ENCODE data around the gene VPS37D.
A peak's percentile ranks its signal among the peaks of the same experiment; 100 is the strongest.
"Not testable (repeated sequence)": the region's sequence is repeated elsewhere in the genome, so short reads cannot be mapped to it uniquely, and the experiment has no call there.

VPS37D gene

DNA sequence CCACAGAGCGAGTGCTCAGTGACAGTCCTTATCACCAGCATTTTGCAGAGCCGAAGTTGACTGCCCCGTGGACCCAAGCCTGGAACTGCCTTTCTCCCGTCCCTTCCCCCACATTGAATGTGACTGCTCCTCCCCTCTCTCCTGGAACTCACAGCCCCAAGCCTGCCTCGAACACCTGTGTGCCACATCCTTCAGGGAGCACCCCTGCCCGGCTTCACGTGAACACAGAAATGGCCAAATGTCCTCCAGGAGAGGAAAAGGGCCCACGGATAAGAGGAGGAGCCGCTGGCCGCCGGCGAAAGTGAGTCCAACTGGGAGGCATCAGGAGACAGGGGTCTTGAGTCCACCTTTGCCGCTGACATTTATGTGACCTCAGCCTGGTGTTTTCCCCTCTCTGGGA is 35.6 kb downstream of the VPS37D start:
- peak overlapping the region; percentile 9 for H3K4me3 ChIP-seq (ENCODE audit: low read depth, low read length)
- DNase-seq (ENCODE audit: low read depth): no peak

DNA sequence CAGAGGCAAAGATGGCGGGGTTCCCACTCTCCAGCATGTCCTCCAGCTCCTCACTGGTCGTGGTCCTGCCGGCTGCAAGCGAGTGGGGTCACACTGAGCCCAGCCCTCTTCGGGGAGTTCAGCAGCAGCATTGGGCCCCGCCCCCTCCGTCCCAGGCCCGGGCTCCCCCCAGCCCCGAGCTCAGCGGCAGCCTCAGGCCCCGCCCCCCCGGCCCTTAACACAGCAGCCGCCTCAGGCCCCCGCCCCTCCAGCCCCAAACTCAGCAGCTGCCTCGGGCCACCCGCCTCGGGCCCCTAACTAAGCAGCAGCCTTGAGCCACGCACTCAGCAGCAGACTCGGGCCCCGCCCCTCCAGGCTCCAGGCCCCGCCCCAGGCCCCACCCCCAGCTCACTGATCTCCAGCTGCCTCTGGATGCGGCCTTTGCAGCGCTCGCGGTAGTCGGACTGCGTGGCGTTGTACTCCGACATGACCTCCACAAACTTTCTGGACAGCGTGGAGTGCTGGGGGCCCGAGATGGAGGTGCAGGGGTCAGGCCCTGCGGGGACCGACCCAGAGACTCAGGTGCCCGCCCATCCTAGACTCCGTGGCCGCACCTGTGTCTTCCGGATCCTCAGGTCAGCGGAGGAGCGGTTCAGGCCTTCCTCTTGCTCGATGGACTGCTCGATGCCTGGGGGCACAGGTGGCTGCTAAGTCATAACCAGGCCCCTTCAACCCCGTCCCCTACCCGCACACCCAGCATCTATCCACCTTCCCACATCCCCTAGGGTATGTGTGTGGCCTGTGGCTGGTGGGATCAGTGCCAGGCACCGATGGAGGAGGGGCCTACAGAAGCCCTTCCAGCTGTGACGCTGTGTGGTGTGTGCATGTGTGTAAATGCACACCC is 36.4 kb downstream of the VPS37D start:
- no peak for DNase-seq (ENCODE audit: low read depth)

DNA sequence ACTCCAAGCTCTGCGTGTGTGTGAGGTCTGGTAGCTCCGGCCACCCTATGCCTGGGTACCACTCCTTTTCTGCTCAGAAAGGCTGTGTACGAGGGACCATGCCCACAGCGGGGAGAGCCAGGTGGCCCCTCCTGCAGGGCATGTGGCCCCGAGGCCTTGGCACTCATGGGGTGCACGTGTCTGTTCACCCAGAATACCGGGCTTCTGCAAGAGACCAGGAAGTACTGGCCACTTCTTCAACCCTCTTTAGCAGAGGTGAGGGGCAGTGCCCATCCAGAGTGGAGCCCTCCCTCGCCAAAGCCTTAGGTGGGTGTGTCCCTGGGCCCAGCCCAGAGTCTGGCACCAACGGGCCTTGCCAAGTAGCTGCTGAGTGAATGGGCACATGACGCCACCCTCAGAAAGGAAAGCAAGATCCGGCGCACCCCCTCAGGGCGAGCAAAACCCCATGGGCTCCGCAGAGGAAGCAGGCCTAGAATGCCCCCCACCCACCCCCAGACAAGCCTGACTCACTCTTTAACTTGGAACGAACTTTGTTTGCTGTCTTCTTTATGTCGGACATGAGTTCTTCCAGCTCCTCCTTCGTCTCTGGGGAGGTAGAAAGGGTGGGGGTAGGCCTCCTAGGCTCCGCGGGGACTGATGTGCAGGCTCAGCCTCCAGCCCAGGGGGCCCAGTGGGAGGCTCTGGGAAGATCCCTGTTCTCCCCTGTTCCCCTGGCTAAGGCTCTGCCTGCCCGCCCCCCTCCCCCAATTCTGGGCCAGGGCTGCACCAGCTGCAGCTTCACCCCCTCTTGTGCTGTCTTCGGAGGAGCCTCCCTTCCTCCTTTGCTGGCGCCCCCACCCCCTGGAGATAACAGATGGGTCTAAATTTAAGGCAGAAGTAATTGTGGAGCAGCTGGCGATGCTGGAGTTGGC is 37.3 kb downstream of the VPS37D start:
- peak; percentile 70 for DNase-seq (ENCODE audit: low read depth)
- no peak overlapping the region for H3K4me3 ChIP-seq (ENCODE audit: low read depth, low read length)

More for the DNA sequence above, 36.4 kb downstream of the VPS37D start:
- H3K4me3 ChIP-seq (ENCODE audit: low read depth, low read length): peak overlapping the region; percentile 9

DNA sequence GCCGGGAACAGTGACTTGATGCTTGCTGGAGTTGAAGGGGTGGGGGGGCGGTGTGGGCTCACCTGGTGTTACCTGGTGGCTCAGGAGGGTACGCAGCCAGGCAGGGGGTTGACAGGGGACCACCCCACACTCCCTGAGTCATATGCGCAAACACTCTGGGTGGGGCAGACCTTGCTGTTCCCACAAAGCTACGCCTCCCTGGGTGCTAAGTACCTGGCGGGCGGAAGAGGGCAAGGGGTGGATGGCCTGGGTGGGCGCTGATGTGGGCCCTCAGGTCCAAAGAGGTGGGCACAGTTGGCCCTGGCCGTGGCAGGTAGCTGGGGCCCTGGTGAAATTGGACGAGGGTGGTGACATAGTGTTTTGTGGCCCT is 37.9 kb downstream of the VPS37D start:
- no peak overlapping the region for H3K4me3 ChIP-seq (ENCODE audit: low read depth, low read length)
- DNase-seq (ENCODE audit: low read depth): no peak

DNA sequence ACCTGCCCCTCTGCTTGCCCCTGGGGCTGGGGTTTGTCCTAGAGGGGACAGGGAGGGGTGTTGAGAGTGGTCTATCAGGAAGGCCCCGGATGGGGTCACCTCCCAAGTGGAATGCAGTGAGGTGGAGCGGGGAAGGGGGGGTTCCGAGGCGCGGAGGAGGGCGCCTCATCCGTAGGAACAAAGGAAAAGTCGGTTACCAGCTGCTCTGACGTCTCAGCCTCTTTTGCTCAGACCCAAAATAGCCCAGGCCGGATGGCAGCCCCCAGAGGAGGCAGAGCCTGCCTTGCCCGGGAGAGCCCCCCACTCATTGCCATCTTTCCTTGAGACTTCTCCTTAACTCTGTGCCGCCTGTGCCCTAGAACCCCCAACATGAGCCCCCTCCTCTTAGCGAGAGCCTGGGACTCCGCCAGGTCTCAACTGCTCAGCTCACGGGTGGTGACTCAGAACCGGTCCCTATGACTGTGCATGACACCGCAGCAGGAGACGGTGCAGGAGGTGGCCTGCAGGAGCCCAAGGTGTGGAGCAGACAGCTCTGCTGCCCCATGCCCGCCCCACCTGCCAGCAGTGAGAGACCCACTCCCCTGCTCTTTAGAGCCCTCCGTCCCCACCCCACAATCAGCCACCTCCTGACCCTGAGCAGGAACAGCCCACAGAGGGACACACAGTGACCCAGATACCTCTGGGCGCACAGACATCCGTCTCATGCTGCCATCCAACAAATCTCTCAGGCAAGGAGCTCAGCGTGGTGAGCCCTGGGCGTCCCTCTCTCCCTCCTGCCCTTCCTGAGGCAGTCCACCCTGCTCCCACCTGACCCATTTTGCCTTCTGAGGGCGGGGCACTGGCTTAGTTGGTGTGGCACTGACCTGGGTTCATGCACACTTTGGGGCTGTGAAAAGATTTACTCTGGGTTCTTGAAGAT is 38.8 kb downstream of the VPS37D start:
- DNase-seq (ENCODE audit: low read depth): no peak
- no peak overlapping the region for H3K4me3 ChIP-seq (ENCODE audit: low read depth, low read length)

DNA sequence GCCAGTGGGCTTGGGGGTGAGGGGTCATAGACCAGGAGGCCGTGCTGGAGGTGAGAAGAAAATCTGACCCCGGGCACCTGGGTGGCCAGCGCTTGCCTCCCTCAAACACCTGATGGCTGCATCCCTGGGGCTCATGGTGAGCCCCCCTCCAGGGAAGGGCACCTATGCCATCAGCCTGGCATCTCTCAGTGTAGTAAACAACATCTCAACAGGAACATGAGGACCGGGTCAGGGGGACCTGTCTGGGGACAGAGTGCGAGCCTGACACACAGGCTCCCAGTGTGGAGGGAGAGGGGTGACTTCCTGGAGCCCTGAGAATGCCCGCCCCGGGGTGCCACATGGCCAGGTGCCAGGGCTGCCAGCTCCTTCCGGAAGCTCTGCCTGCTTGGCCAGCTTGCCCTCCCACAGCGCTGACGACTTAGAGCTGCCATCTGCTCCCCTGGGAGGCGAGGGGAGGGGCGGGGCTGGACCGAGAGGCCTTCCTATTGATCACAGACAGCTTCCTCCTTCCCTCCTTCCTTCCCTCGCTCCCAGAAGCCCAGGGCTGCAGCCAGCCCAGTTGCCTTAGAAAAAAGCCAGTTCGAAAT is 39.5 kb downstream of the VPS37D start:
- no peak overlapping the region for H3K4me3 ChIP-seq (ENCODE audit: low read depth, low read length)
- no peak for DNase-seq (ENCODE audit: low read depth)

DNA sequence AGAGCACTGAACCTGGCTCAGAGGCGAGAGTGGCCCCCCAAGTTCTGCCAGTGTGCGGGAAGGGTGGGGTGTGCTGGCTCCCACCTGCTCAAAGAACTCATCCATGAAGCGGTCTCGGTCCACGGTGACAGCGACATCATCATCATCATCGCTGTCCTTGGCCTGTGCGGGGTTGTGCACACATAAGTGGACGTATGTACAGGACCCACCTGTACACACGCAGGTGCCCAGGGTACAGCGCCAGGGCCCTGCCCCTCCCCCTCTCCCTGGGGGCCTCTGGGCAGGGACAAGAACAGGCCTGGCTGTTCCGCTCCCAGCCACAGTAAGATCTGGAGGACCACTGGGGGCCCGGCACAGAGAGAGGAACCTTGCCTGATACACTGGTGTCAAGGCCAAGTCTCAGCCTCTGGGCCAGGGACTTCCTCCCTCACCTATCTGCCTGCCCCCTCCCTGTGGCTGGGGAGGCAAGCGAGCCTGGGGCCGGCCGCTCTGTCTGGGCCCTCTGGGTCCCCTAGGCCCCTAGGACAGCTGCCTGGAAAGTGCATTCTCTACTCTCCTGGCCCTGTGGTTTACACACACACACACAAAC is 41.4 kb downstream of the VPS37D start:
- no peak for DNase-seq (ENCODE audit: low read depth)
- H3K4me3 ChIP-seq (ENCODE audit: low read depth, low read length): no peak overlapping the region

DNA sequence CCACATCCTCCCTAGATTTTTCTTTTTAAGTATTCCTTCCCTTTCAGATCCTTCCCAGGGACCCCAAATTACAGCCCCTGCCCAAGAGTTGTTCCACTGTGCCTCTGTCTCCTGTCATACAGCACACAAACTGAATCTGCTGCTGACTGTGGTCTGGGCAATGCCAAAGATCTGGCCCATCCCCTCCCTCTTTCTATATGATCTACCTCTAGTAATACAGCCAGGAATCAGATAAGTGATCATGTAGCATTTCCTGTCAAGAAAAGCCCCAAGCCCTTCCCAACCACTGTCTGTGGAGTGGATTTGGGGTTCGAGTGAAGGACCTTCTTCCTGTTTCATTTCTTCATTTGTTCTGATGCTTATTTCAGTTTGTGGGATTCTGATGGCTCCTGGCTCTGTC is 45.1 kb downstream of the VPS37D start:
- DNase-seq (ENCODE audit: low read depth): no peak
- H3K4me3 ChIP-seq (ENCODE audit: low read depth, low read length): no peak overlapping the region

DNA sequence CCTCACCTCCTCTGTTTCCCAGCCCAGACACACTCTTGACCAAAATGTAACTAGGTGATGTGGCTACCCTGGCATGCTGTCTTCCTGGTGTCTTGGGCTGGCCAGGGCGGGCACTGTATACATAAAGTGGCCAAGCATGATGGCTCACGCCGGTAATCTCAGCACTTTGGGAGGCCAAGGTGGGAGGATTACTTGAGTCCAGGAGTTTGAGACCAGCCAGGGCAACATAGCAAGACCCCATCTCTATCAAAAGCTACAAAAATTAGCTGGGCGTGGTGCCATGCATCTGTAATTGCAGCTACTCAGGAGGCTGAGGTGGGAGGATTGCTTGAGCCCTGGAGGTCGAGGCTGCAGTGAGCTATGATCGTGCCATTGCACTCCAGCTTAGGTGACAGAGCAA is 45.7 kb downstream of the VPS37D start:
- DNase-seq (ENCODE audit: low read depth); H3K4me3 ChIP-seq (ENCODE audit: low read depth, low read length): not testable (repeated sequence)

DNA sequence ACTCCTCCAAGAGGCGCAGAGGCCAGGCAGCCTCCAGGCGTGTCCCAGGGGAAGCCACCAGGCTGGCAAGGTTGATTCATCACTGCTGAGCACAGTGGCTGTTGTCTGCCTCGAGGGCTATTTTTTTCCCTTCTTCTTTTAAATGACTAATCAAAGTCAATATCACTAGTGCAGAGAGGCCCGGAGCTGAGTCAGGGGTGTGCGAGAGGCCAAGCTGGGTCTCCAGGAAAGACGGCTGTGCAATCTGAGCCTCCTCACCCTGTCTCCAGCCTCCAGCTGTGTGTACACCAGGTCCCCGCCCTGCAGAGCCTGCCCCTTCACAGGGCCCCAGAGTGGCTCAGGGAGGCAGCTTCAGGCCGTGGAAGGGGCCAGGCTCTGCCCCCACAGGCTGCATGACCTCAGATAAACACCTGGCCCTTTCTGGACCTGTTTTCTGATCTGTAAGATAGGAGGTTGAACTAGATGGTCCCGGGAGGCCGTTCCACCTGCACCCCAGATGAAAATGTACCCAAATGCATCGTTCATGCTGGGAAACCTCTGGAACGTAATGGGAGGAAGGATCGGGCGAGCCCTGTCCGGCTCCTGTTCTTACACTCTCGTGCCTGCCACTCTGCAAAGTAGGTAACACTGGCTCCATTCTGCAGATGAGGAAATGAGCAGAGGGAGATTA is 48.2 kb downstream of the VPS37D start:
- H3K4me3 ChIP-seq (ENCODE audit: low read depth, low read length): no peak overlapping the region
- peak; percentile 96 for DNase-seq (ENCODE audit: low read depth)

DNA sequence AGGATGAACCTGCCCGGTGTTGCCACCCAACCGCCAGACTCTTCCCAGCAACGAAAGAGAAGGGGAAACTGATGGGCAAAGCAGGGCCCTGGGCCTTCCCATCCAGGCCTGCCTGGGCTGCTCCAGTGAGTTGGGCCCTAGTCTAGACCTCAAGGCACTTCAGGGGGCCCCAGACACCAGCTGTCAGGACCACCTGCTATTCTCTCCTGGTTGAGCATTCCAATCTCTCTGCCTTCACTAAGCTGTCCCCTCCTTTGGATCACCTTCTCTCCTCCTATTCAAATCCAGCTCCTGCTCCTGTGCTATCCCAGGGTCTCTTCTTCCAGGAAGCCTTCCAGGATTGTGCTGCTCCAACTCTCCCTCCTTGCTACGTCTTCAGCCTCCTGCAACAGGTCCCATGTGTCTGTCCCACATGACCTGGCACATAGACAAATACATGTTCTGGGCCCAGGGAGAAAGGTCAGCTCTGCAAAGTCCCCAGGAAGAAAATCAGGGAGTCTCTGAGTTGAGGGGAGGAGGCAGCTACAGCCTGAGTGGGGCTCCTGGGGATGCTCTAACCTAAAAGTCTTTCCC is 48.8 kb downstream of the VPS37D start:
- no peak overlapping the region for H3K4me3 ChIP-seq (ENCODE audit: low read depth, low read length)
- no peak for DNase-seq (ENCODE audit: low read depth)

DNA sequence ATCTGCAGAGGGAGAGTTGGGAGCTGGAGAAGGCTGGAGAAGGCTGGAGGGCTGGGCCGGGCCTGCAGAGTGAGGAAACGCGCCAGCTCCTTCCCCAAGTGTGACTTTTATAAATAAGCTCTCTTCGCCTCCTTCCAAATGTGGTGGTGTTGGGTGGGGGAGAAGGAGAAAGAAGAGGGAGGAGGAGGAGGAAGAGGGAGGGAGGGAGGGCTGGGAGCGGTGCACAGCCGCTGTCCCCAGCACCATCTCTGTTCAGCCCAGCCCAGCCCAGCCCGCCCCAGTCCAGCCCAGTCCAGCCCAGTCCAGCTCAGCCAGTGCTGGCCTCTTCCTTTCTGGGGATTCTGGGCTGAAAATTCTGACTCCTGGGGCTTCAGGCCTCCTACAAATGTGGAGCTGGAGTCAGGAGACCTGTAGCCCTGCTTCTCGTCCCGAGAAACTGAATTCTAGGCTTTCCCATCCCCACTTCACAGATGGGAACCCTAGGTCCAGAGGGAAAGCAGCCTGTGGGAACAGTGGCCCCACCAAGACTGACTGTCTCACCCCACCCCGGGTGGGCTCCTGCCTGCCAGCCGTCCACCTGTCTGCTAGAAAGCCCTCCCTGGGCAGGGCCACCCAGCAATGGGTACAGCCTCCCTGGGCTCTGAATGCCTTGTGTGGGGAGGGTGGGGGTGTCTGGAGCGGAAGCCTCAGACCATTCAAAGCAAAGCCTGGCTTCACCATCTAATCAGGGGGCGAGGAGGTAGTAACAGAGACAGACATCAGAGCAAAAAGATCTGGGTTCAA is 49.6 kb downstream of the VPS37D start:
- no peak for DNase-seq (ENCODE audit: low read depth)
- peak overlapping the region; percentile 81 for H3K4me3 ChIP-seq (ENCODE audit: low read depth, low read length)

DNA sequence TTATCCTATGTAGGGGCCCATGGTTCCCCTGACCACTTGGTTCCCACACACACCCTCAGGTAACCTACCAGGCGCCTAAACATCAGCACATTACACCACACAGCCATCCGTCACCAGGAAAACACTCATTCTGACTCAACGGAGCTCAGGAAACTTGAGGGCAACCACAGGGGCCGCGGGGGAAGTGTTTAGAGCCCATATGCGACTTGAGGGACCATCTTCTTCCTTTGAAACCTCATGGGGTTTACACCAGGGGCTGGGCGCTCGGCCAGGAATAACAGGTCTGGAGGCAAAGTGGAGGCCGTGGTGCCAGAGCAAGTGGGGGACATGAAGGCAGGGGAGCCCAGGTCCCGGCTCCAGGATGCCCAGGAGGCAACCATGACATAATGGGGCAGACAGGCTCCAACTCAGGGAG is 50.4 kb downstream of the VPS37D start:
- peak; percentile 81 for DNase-seq (ENCODE audit: low read depth)
- H3K4me3 ChIP-seq (ENCODE audit: low read depth, low read length): peak overlapping the region; percentile 81

DNA sequence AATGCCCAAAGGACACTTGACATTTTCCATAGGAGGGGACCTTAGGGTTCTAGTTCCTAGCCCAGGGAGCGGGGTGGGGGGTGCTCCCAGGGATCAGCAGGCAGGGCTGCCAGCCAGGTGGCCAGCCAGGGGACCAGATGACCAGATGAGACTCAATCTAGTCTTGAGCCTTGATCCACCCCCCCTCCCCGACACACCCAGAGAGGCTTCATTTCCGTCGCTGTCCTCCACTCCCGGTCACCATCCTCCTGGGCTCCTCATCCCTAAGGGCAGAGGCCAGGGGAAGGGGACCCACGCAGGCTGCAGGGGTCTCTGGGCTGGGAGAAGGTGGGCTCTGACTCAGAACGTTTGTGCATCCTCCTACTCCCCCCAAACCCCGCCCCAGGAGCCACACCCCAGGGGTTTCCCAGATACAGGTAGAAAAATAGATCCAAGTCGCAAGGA is 50.8 kb downstream of the VPS37D start:
- peak overlapping the region; percentile 81 for H3K4me3 ChIP-seq (ENCODE audit: low read depth, low read length)
- DNase-seq (ENCODE audit: low read depth): no peak

DNA sequence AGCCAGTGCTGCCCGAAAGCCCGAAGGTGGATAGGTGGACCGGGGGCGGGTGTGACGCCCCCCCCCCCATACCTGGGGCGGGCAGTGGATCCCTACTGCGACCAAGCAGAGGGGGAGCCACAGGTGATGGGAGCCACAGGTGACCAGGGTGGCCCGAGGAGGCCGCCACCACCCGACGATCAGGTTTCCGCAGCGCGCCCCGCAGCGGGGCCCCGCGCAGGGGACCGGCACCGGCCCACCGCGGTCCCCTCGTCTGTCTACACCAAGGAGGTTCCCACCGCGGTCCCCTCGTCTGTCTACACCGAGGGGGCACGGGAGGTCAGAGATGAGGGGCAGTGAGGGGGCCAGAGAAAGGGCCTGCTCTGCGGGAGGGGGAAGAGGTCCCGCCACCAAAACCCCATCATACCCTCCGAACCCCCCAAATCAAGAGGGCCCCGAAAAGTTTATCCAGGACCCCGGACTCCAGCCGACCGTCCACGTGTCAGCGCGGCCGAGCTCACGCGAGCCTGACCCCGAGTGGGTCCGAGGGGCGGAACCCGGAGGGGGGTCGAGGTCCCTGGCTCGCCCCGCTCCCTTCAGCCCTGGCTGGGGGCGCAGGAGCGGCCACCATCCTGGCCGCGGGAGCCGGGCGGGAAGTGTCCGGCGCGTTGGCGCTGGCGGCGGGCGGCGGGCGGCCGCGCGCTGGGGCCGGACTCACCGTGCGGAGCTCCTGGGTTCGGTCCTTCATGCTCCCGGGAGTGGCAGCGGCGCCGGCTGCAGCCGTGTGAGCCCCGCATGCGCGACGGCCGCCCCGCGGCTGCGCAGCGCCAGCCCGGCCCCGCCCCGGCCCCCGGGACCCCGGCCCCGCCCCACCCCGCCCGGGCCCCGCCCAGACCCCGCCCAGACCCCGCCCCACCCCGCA is 51.5 kb downstream of the VPS37D start, which contains the start of gene STX1A:
Gene STX1A, minus strand, starts transcription at position 765 of the 901 bp plus-strand sequence. Its CDS starts 38 bp downstream, at position 727.
- no peak for DNase-seq (ENCODE audit: low read depth)
- H3K4me3 ChIP-seq (ENCODE audit: low read depth, low read length): peak within 1 kb of the TSS; percentile 81

DNA sequence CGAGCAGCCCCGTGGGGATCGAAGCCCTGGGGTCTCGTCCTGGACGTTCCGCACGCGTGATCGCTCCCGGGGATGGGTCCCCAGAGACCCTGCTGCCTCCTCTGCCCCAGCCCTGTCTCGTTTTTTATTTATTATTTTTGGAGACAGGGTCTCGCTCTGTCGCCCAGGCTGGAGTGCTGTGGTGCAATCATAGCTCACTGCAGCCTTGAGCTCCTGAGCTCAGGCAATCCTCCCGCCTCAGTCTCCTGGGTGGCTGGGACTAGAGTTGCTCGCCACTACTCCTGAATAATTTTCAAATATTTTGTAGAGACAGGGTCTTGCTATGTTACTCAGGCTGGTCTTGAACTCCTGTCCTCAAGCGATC is 52.2 kb downstream of the VPS37D start:
- peak overlapping the region; percentile 37 for H3K4me3 ChIP-seq (ENCODE audit: low read depth, low read length)
- no peak for DNase-seq (ENCODE audit: low read depth)
